Measurements from ENCODE around the gene TBC1D22A. TPM values are rescaled to one million over a fixed set of nuclear protein-coding genes. Genes with fewer than 3 reads are reported as not detected.
A peak's percentile ranks its signal among the peaks of the same experiment; 100 is the strongest.

Gene TBC1D22A
- total and polyA plus RNA-seq, 9 of the 15 experiments (the other 6 are each of a cell fraction or from before 2014, with no cell fraction given): 0.20 to 11.5 (median 5.2) TPM

- TF ChIP-seq, protein P1, sequence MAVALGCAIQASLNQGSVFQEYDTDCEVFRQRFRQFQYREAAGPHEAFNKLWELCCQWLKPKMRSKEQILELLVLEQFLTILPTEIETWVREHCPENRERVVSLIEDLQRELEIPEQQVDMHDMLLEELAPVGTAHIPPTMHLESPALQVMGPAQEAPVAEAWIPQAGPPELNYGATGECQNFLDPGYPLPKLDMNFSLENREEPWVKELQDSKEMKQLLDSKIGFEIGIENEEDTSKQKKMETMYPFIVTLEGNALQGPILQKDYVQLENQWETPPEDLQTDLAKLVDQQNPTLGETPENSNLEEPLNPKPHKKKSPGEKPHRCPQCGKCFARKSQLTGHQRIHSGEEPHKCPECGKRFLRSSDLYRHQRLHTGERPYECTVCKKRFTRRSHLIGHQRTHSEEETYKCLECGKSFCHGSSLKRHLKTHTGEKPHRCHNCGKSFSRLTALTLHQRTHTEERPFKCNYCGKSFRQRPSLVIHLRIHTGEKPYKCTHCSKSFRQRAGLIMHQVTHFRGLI (CRISPR knock-in tag; IDR thresholded peaks at IDR 0.05): no peak
- TF ChIP-seq EZH2 (IDR thresholded peaks at IDR 0.05; ENCODE audit: borderline replicate concordance, low read depth, low read length): no peak
Measured at GRCh38 chr22:47105085-47105484, 342.6 kb downstream of the TBC1D22A start (continued).

GRCh38 chr22:47106806-47107205 is 344.4 kb downstream of the TBC1D22A start:
- ChIA-PET POLR2A (no interaction called here), CTCF (ENCODE audit: low intra/inter-chr PET ratio) (no interaction called here)
- no peak for DNase-seq (ENCODE audit: extremely low read depth in 1 of 4, low spot score in 3 of 4)
- Histone ChIP-seq H2AFZ (ENCODE audit: low read depth, low read length) (no peak overlapping the region), H3K4me1 (replicated peaks in 1 of 2; ENCODE audit: control insufficient read depth in 2 of 2, insufficient read depth in 2 of 2, low read length in 2 of 2) (peaks cover 0 to 4% of the 10 kb centered on the region in 2 experiments; a peak in 3 of 5 replicates), H3K4me3 (no peak overlapping the region), H3K79me2 (ENCODE audit: control insufficient read depth, insufficient read depth, low read length) (no peaks in the 10 kb centered on the region), H3K27me3 (ENCODE audit: control insufficient read depth in 2 of 2, insufficient read depth in 2 of 2, low read length in 2 of 2) (no peaks in the 10 kb centered on the region), H3K4me2 (ENCODE audit: insufficient read depth, low read length) (no peak overlapping the region), H3K9ac (ENCODE audit: insufficient read depth in 1 of 2, low read depth in 2 of 2, low read length in 2 of 2) (no peak overlapping the region), H3K27ac (ENCODE audit: extremely low read depth, low read depth, low read length) (peak overlapping the region; percentile 51; the same call in 1 of the 3 replicates), H3K9me1 (ENCODE audit: control insufficient read depth, insufficient read depth, low read length) (no peaks in the 10 kb centered on the region), H3K9me3 (replicated peaks; ENCODE audit: control insufficient read depth, insufficient read depth, low read depth, low read length) (no peaks in the 10 kb centered on the region), H3K36me3 (ENCODE audit: control insufficient read depth, insufficient read depth, low read length) (no peaks in the 10 kb centered on the region), H4K20me1 (replicated peaks; ENCODE audit: control insufficient read depth, insufficient read depth, low read length) (no peaks in the 10 kb centered on the region)
- no peak for FAIRE-seq
- intact Hi-C loops (cut with micrococcal nuclease): no loop called here
- TF ChIP-seq SOX6 (IDR thresholded peaks at IDR 0.05) (no peak), BMI1 (IDR thresholded peaks at IDR 0.05; ENCODE audit: low read length) (no peak), ATF7 (IDR thresholded peaks at IDR 0.05) (no peak), MXD1 (CRISPR knock-in tag; IDR thresholded peaks at IDR 0.05; ENCODE audit: borderline replicate concordance, poor library complexity, severe bottlenecking) (no peak), ARID1B (IDR thresholded peaks at IDR 0.05) (no peak), ZNF41 (CRISPR knock-in tag; conservative IDR thresholded peaks at IDR 0.05) (no peak), ZNF253 (CRISPR knock-in tag; conservative IDR thresholded peaks at IDR 0.05) (no peak)
- TF ChIP-seq, protein P2, sequence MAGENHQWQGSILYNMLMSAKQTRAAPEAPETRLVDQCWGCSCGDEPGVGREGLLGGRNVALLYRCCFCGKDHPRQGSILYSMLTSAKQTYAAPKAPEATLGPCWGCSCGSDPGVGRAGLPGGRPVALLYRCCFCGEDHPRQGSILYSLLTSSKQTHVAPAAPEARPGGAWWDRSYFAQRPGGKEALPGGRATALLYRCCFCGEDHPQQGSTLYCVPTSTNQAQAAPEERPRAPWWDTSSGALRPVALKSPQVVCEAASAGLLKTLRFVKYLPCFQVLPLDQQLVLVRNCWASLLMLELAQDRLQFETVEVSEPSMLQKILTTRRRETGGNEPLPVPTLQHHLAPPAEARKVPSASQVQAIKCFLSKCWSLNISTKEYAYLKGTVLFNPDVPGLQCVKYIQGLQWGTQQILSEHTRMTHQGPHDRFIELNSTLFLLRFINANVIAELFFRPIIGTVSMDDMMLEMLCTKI (IDR thresholded peaks at IDR 0.05; ENCODE audit: partially characterized antibody): no peak
- TF ChIP-seq, protein P3, sequence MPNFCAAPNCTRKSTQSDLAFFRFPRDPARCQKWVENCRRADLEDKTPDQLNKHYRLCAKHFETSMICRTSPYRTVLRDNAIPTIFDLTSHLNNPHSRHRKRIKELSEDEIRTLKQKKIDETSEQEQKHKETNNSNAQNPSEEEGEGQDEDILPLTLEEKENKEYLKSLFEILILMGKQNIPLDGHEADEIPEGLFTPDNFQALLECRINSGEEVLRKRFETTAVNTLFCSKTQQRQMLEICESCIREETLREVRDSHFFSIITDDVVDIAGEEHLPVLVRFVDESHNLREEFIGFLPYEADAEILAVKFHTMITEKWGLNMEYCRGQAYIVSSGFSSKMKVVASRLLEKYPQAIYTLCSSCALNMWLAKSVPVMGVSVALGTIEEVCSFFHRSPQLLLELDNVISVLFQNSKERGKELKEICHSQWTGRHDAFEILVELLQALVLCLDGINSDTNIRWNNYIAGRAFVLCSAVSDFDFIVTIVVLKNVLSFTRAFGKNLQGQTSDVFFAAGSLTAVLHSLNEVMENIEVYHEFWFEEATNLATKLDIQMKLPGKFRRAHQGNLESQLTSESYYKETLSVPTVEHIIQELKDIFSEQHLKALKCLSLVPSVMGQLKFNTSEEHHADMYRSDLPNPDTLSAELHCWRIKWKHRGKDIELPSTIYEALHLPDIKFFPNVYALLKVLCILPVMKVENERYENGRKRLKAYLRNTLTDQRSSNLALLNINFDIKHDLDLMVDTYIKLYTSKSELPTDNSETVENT (CRISPR knock-in tag; IDR thresholded peaks at IDR 0.05): no peak
- WGBS (ENCODE audit: insufficient coverage, low coverage, missing lambda C conversion rate): 76% methylated on average over 4 of the region's 5 CpGs
- no peak for ATAC-seq
- no TSS peak for BruUV-seq (replicated peaks)
- in situ Hi-C loops (cut with MboI): no loop called here

All from K562 (cell line).